Bronchial epithelial cell (primary cell): Measurements from ENCODE around the gene ACKR3. TPM values are rescaled to one million over a fixed set of nuclear protein-coding genes. Genes with fewer than 3 reads are reported as not detected.
A peak's percentile ranks its signal among the peaks of the same experiment; 100 is the strongest.

Source experiments
- DNase-seq: peaks from one replicate; pipeline ENCODE4 v3.0.0-alpha.2; 2010; ENCODE audit warnings: low read depth
- FAIRE-seq: peaks from 2 replicates; lab custom pipeline; 2011; peaks lifted over from hg19 to GRCh38; lab: Jason Lieb, UNC
- H3K27me3 ChIP-seq: 2 replicates; pipeline ENCODE4 v1.5.1; 2011; ENCODE audit warnings: low read length; ENCODE audit not compliant: control insufficient read depth, insufficient read depth
- H3K36me3 ChIP-seq: 2 replicates; pipeline ENCODE4 v1.5.1; 2011; ENCODE audit warnings: low read length; ENCODE audit not compliant: control insufficient read depth, insufficient read depth
- H3K4me3 ChIP-seq: 2 replicates; pipeline ENCODE4 v1.5.1; 2011; ENCODE audit warnings: mild to moderate bottlenecking, low read depth, low read length, control low read depth
- CTCF ChIP-seq: IDR thresholded peaks from 2 replicates; pipeline ENCODE4 v1.5.1; 2011; ENCODE audit warnings: mild to moderate bottlenecking, moderate library complexity, low read length, control low read depth, inconsistent platforms; ENCODE audit not compliant: insufficient read depth, severe bottlenecking
- total RNA-seq: library from RNA; depleted of rRNA; stranded (reverse); fragments of >200 nt; gene quantifications from 2 replicates; pipeline ENCODE4 v1.2.1, GENCODE V29; 2014

ACKR3 gene
- total RNA-seq, 1 donor from 2014 or later = 17.9 TPM

- TF ChIP-seq CTCF = no peak
- FAIRE-seq (peak; percentile 43), DNase-seq (no peak)
- Histone ChIP-seq H3K4me3 (no peak overlapping the region), H3K36me3 (peaks cover 18% of the 10 kb centered on the region), H3K27me3 (no peaks in the 10 kb centered on the region)
Observed at GRCh38 chr2:236579048-236579745, 9.6 kb downstream of the ACKR3 start.

DNA sequence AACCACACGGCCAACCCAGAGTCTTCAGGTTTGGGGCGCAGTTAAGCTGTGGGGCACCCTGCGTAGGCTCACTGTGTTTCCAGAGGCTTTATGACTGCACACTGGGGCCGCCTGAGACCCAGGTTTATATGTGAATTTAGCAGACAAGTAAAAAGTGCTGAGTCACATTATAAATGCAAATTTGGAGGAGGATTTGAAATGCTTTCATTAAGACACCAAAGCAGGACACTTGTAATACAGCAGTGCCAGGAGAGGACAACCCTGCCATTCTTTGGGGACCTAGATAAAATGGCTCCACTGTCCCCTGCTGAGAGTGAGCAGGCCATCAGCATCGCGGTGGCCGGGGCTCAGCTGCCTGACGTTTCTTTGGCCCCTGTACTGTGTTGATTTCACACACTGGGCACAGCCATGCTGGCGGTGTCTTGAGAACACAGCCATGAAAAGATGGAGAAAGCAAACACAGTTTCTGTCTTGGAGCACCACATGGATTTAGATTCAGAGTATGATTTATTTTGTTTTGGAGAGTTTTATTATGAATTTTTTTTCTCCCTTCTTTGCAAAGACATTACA is 10.2 kb downstream of the ACKR3 start:
- H3K36me3 ChIP-seq = peaks cover 18% of the 10 kb centered on the region
- no peaks in the 10 kb centered on the region for H3K27me3 ChIP-seq
- DNase-seq = no peak
- H3K4me3 ChIP-seq = no peak overlapping the region
- FAIRE-seq = no peak
- TF ChIP-seq CTCF = no peak

DNA sequence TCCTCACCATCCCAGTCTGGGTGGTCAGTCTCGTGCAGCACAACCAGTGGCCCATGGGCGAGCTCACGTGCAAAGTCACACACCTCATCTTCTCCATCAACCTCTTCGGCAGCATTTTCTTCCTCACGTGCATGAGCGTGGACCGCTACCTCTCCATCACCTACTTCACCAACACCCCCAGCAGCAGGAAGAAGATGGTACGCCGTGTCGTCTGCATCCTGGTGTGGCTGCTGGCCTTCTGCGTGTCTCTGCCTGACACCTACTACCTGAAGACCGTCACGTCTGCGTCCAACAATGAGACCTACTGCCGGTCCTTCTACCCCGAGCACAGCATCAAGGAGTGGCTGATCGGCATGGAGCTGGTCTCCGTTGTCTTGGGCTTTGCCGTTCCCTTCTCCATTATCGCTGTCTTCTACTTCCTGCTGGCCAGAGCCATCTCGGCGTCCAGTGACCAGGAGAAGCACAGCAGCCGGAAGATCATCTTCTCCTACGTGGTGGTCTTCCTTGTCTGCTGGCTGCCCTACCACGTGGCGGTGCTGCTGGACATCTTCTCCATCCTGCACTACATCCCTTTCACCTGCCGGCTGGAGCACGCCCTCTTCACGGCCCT is 11.2 kb downstream of the ACKR3 start:
- peaks cover 18% of the 10 kb centered on the region for H3K36me3 ChIP-seq
- TF ChIP-seq CTCF = no peak
- no peak for DNase-seq
- FAIRE-seq = peak; percentile 92
- no peak overlapping the region for H3K4me3 ChIP-seq
- H3K27me3 ChIP-seq = no peaks in the 10 kb centered on the region

DNA sequence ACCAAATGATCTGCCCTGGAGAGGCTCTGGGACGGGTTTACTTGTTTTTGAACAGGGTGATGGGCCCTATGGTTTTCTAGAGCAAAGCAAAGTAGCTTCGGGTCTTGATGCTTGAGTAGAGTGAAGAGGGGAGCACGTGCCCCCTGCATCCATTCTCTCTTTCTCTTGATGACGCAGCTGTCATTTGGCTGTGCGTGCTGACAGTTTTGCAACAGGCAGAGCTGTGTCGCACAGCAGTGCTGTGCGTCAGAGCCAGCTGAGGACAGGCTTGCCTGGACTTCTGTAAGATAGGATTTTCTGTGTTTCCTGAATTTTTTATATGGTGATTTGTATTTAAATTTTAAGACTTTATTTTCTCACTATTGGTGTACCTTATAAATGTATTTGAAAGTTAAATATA is 11.9 kb downstream of the ACKR3 start:
- FAIRE-seq (no peak), DNase-seq (no peak)
- Histone ChIP-seq H3K36me3 (peaks cover 18% of the 10 kb centered on the region), H3K4me3 (no peak overlapping the region), H3K27me3 (no peaks in the 10 kb centered on the region)
- TF ChIP-seq CTCF = no peak

DNA sequence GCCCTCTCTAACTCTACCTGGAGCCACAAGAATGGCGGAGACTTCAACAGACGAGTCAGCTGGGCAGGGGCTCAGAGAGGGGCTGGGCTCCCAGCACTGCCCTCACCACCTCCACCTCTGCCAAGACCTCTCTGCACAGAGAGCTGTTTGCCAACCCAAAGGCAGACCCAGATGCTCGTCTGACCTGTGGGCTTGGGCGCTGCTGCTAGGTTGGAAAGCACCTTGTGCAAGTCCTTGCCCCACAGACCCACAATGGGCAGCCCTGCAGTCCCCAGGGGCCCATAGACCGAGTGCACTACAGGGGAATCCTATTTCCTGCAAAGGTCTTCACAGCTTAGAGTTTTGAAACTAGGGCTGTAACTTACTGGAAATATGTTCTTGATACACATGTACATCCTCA is 13.3 kb downstream of the ACKR3 start:
- TF ChIP-seq CTCF = no peak
- H3K27me3 ChIP-seq = no peaks in the 10 kb centered on the region
- FAIRE-seq = no peak
- no peak overlapping the region for H3K4me3 ChIP-seq
- peaks cover 18% of the 10 kb centered on the region for H3K36me3 ChIP-seq
- no peak for DNase-seq
